SKM-1 treated with dmso at 0.1 percent for 144 hours (cell line): Measurements from ENCODE around the gene MRPS25.

ENCODE experiments used
- DNase-seq: peaks from one replicate; lab custom pipeline; 2025; ENCODE audit not compliant: unreplicated experiment; lab: John Stamatoyannopoulos, UW

The MRPS25 gene

DNA sequence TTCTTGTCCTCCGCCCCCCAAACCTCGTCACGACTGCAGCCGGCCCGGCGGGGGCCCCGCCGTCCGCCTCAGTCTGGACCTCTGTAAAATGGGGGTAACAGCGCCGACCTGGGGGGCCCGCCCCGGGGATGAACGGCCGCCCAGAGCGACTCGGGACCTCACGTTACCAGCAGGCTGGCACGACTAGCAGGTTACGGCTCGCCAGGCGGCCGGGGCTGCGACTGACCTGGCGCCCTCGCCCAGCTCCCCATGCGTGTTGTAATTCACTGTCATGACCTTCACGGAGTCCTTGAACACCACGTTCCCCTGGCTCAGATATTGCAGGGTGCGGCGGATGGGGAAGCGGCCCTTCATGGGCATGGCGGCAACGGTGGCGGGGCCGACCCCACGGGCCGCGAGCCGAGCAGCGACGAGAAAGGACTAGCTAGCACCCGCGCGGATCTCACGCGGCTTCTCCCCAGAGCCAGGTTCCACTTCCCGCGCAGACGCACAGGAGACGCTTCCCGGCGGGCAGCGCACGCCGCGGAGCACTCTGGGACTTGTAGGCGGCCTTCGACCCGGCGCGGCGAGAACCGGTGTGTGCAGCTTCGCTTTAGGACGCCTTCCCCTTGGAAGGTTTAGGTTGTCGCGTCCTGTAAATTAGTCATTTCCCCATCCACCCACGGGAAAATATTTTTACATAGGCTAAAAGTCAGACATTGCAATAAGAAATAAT lies at the start of gene MRPS25:
Gene MRPS25, minus strand, starts transcription at position 481 of the 715 bp plus-strand sequence. Its CDS starts 121 bp downstream, at position 360.
- peak; percentile 88 for DNase-seq

DNA sequence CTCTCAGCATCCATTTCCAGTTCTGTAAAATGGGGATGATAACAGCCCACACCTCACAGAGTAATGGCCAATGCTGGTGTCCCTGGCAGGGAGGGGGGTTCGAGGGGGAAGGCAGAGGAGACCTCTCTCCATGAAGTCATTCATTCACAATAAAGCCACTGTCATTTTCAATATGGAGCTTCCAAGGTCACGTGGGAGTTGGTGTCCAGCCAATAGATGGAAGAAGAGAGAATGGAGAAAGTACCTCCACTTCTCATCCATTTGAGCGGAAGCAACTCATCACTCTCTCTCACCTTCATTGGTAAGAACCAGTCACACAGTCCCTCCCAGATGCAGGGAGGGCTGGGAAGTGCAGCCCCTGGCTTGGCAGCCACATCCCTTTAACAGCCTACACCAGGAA lies 48.8 kb upstream of the MRPS25 start:
- no peak for DNase-seq

DNA sequence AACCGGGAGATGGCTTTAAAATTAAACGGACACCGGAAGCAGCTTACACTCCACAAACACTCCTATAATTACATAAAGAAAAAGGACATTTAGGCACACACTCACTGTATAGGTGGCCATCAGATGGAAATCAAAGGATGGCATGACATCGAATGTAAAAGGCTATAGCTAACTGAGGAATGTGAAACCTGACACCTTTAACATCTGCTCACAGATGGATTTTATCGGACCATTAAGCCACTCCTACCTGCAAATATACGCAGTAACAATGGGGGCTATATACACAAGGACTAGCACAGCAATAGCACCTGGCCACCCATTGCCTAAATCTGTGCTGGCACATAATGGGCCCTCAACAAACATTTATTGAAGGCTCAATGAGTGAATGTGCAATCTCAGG lies 48.4 kb upstream of the MRPS25 start:
- no peak for DNase-seq

DNA sequence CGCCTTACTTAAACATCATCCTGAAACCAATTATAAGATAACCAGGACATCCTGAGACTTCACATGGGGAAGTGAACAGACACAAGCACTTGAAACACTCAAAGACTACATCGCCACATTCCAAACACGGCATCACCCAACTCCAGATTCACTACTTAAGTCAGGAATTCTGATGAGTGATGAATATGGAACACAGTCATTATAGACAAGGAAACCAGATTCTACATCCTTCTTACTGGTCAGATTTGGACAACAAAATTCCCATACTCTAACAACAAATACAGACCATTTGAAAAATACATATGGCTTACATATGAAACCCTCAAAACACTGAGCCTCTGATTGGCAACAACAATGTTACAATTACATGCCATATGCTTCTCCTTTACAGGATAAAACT lies 46.9 kb upstream of the MRPS25 start:
- DNase-seq = no peak

DNA sequence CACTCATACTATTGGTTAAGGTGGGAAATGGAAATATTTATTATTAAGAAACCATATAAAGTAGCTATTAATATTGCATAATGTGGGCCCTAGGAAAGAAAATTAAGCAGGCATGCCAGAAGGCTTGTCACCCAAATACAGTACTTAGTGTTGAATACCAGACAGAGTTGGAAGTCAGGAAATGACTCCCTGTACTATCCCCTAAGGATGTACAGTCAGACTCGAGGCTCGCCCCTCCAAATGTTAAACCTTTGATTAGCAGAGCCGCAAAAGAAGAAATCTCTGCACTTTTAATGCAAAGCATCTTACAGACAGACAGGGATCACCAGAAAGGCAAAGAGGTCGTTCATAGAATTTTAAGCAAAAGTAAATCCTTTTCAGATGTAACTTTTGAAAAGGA lies 45.1 kb upstream of the MRPS25 start:
- no peak for DNase-seq

DNA sequence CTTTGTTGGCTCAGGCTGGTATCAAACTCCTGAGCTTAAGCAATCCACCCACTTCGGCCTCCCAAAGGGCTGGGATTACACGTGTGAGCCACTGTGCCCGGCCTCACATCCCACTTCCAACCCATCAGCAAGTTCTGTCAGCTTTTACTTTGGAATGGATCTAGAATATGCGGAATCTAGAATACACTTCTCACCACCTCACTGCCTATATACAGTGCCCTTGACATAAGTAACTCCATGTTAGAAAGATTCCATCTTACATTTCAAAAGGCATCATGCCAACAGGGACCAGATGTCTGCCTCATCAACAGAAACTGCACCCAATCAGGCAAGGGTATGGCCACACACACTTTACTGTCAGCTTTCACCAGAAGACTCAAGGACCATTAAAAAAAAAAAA lies 43.8 kb upstream of the MRPS25 start:
- DNase-seq = no peak

DNA sequence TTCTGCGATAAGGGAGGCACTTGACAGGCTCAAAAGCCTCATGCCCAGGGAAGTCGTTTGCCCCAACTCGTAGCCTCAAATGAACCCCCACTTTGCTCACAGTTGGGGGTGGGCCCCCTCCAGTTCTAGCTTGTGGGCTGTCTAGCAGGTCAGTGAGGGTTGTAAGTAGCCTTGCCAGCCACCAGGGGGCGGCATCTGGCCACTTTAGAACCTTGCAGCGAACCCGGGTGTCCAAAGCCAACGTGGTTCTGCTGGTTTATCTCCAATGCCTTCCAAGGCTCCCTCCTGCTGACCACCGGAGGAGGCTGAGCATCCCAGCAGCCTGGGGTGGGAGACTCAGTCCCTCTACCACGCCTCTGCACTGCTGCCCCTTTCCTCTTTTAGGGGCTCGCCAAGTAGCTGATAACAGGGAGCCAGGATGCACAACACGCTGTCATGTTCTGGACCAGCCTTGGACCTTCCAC lies 43.0 kb upstream of the MRPS25 start:
- DNase-seq = peak; percentile 73

DNA sequence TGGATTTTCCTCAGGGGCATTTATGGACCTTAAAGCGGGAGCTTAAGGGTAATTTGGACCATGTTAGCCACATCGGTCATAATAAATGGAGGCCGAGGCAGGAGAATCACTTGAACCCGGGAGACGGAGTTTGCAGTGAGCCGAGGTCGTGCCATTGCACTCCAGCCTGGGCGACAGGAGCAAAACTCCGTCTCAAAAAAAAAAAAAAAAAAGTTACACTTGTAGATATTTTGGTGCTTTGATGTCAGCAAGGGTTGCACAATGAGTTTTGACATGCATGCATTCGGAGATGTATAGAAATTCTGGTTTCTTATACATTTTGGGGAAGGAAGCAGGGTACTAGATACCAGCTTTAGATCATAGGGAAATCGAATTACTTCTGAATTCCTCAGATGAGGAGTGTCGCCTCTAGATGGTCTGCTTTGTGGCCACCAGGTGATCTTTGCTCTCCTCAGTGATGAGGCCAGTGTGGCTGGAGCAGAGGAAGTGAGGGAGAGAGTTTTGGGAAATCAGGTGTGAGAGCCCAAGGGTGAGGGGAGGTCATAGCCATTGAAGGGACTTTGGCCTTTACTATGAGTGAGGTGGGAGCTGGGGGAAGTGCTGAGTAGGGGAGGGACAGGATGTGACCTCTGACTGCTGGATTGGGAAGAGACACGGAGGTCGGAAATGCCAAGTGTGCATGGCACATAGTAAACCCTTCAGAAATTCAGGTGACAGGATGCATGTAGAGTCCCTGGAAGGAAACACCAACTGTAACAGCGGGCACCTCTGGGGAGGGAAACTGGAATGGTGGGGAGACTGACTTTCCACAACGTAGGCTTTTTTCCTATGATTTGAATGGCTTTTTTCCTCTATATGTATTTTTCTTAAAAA lies 42.2 kb upstream of the MRPS25 start:
- no peak for DNase-seq

DNA sequence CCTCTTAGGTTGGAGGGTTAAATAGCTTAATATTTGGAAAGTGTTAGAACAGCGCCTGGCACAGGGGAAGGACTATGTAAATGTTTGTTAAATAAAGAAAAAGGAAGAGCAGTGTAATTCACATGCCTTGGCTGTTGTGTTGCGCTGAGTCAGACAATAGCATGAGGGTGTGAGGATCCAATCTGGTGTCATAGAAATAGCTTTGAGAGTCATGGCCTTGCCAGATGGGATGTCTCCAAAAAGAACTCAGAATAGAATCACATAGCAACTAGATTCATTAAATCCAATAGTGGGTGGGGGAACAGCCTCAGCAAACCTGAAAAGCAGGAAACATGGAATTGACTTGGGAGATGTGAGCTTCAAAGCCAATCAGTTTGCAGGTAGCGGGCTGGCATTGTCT lies 37.7 kb upstream of the MRPS25 start:
- DNase-seq = no peak

DNA sequence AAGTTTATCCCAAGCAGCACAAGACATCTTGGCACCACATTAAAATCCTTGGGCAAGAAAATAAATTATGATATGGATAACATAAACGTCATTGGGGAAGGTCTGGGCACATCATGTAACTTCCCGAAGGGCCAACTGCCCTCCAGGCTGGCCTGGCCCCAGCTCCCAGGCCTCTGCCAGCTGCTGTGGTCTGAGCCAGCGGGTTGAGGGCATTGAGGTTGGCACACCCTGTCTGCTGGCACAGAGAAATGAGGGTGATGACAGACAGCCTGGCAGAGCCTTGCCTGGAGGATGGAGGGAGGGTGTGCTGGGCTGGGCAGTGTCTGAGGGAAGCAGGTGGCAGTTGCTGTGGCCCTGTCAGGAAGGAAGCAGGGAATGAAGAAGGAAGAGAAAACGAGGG lies 37.1 kb upstream of the MRPS25 start:
- DNase-seq = no peak

DNA sequence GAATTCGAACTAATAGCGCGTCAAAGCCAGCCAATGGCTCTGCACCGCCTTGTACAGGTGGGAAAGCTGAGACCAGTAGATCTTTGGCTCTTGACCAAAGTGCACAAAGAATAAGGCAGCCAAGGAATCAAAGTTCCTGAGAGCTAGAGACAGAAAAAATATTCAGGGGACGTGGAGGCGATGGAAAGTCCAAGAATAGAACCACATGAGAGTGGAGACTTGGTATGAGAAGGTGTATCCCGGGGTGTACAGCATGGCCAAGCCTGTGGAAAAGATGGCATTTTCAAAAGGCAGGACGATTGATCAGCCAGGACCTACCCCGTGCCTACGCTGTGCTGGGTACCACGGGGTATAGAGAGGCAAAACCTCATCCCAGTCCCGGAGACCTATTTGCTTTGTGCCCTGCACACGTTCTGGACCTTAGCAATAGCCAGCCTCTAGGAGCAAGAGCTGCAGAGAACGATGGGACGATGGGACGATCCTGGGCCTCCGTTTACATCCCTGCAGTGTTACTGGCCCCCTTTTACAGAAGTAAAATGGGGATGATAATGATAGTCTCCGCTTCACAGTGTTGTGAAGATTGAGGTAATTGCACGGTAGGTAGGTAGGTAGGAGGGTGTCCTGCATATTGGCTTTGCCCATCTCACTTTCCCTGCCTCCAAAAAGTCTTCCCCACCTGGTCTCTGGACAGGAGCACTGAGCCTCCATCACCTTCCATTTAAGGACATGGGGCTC lies 34.4 kb upstream of the MRPS25 start:
- no peak for DNase-seq

DNA sequence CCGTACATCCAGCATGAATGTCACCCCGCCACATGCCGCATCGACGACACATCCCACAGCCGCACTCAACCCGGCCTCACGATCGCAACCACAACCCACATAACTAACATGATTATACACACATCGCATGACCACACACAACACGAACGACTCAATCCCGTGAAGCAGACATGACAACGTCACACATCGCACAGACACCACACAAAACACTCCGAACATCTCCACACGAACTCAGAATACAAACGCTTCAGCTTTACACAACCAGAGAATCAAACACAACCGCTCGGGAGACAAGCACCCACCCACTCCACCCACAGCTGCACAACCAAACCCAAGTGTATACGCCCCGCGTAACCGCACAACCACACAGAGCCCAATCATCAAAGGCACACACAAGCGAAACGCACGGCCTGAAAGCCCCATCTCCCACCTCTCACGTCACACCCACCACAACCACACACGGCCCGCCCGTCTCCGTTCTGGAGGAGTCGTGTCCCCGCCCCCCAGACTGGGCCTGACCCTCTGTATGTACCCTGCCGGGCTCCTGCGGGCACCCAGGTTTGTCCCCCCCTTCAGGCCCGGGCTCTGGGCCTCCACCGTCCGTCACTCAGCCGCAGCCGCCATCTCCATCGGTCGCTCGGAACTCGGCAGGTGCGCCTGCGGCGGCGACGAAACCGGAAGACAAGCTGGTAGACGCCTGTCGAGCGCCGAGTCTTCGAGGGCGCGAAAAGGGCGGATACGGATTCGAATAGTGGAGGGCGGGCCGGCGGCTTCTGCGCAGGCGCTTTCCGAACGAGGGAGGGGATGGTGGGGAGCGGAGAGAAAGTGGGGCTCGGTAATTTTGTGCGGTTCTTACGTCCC lies 33.6 kb upstream of the MRPS25 start, which contains the start of gene RBSN:
Gene RBSN, minus strand, starts transcription at position 646 of the 861 bp plus-strand sequence. CDS start 3,028 bp downstream, outside the sequence.
- DNase-seq = peak; percentile 94

DNA sequence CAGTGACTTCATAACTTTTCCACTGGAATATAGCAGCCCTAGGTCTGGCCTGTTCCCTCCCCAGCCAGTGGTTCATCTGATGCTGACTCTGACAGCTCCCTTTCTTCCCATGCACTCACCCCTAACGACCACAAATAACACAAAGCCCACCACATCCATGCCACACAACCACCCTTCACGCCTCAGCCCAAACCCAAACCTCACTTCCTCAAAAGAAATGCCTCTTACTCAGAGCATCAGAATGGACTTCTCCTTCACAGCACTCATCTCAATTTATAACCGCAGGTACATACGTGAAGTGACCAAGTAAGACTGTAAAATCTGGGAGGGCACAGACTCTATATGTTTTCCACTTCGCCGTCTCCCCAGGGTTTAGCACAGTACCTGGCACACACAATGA lies 32.8 kb upstream of the MRPS25 start:
- DNase-seq = peak; percentile 73

DNA sequence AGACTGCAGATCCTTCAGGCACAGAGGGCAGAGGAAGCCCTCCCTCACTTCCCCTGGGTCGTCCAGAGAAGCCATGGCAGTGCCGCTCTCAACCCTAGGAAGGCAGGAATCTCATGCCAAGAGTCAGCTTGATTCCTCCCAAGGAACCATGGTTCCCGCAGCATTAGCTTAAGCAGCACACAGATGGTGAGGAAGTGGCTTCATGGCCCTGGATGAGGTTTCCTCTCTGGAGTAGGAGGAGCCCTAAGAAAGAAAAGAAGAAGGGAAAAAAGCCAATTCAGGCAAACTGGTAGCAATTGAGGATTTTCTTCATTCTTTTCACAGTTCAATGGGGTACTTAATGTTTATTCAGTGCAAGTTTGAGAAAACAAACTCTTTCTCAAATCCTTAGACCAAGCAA lies 30.9 kb upstream of the MRPS25 start:
- no peak for DNase-seq

DNA sequence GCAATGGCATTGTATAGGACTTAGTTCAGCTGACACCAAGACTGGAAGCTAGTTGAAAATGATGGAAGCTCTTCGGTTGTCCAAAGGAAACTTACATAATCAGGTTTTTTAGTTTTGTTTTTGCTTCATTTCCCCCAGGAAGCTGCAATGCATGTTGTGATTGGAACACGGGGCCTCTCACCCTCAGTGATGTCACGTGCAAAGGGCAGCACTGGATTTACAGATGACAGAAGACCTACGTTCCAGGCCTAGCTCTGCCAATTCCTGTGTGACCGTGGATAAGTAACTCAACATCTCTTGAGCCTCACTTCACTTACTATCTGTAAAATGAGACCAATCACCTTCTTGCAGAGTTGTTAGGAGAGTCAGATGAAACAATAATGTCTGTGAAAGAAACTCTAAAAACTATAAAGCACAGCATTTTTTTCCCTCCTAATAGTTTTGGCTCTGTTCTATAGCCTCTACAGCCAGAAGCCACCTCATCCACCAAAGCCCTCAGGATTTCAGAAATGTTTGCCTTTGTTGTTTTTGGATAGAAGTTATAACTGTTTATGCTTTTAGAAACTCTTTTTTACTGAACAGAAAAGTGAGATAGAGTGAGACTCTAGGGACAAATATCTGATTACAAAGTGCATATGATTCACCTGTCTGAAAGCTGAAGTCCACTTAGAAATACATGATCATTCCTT lies 29.2 kb upstream of the MRPS25 start:
- no peak for DNase-seq

DNA sequence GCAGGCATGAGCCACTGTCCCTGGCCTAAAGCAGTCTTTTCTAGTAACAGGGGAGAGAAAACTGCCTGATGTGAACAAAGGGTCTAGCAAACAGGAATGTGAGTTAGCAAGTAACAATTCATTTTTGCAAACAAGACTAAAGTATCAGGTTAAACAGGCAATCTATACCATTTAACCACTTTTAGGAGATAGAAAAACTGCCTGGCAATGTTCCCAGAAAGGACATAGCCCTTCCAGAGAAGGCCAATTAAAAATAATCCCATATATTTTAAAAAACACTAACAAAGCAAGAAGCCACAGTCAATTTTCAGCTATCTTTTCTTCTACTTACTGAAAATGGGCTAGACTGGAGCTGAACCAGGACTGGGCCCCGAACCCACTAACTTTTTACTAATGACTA lies 27.6 kb upstream of the MRPS25 start:
- DNase-seq = no peak

DNA sequence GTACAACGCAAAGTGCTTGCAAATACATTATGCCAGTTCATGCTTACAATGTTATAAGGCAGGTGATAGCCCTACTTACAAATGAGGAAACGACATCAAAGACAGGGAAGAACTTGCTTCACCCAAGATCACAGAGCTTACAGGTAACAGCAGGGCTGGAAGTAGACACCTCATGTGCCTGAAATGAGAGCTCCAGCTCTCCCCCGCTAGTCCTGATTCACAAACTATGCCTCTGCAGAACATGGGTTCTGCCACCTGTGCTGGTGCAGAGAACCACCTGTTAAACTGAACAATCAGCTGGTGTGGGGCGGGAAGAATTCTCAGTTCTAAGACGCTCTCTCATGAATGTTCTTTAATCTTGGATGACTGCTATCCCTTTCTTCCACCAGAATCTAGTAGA lies 26.5 kb upstream of the MRPS25 start:
- DNase-seq = no peak

DNA sequence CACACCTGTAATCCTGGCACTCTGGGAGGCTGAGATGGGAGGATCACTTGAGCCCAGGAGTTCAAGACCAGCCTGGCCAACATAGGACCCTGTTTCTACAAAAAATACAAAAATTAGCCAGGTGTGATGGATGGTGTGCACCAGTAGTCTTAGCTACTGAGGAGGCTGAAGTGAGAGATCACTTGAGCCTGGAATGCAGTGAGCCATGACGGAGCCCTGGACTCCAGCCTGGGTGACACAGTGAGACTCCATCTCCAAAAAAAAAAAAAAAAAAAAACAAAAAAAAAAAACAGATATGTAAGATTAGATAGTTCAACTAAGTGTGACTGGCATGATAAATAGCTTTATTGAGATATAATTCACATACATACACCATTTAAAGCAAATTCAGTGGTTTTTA lies 24.1 kb upstream of the MRPS25 start:
- no peak for DNase-seq

DNA sequence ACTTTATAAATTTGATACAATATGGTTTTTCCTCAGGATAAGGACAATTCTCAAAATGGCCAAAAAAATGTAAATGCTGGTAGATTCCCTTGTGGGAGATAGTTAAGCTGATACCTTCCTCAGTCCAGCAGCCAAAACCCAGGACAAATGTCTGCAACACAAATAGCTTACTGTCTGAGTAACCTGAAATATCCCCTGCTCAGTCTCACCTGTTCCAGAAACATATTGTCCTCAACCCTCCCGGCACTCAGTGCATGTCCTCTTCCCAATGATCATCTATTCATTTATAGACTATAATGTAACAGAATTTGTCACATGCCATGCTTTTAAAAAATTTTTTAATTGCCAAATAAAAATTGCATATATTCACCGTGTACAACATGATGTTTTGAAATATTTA lies 21.6 kb upstream of the MRPS25 start:
- no peak for DNase-seq

DNA sequence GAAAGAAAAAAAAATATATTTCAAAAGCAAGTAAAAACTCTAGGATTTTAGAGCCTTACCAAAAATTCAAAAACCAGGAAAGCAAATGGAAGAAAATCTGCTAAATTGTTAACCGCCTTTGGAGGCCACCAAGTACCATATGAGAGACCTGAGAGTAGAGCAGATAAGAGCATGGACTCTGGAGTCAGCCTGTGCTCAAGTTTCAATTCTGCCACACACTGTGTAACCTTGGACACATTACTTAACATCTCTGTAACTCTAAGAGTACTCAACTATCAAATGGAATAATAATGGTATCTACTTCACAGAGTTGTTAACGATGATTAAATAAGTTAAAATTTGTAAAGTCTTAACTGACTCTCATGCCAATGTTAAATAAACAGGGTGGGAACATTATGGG lies 21.1 kb upstream of the MRPS25 start:
- no peak for DNase-seq
